IPS DF 4.7 (cell line): ENCODE measurements around the gene SLC6A8.

Experiments used
- DNase-seq: peaks from one replicate; pipeline ENCODE4 v3.0.0-alpha.2; 2013; ENCODE audit warnings: low spot score; ENCODE audit errors: extremely low read depth

SLC6A8 gene

GRCh38 chrX:153687121-153688039 is at the start of gene SLC6A8:
TSS of gene SLC6A8 (plus strand) at chrX:153687926. CDS start at chrX:153688575, 649 bp downstream.
- no peak for DNase-seq

GRCh38 chrX:153638041-153638371 is 49.7 kb upstream of the SLC6A8 start:
- no peak for DNase-seq

GRCh38 chrX:153638436-153639176 is 49.1 kb upstream of the SLC6A8 start:
- no peak for DNase-seq

GRCh38 chrX:153639177-153640044 is 48.3 kb upstream of the SLC6A8 start:
- DNase-seq = no peak

- DNase-seq = no peak
Observed at GRCh38 chrX:153640045-153640686, 47.6 kb upstream of the SLC6A8 start.

- DNase-seq = no peak
Observed at GRCh38 chrX:153640736-153641575, 46.8 kb upstream of the SLC6A8 start.

GRCh38 chrX:153641627-153642026 is 46.1 kb upstream of the SLC6A8 start:
- DNase-seq = no peak

GRCh38 chrX:153642051-153642654 is 45.6 kb upstream of the SLC6A8 start:
- no peak for DNase-seq

GRCh38 chrX:153642655-153643430 is 44.9 kb upstream of the SLC6A8 start:
- no peak for DNase-seq

GRCh38 chrX:153643431-153644351 is 44.0 kb upstream of the SLC6A8 start:
- no peak for DNase-seq

- DNase-seq = no peak
Observed at GRCh38 chrX:153644356-153645125, 43.2 kb upstream of the SLC6A8 start.

GRCh38 chrX:153645151-153645550 is 42.6 kb upstream of the SLC6A8 start:
- DNase-seq = no peak

GRCh38 chrX:153645921-153646488 is 41.7 kb upstream of the SLC6A8 start:
- no peak for DNase-seq

GRCh38 chrX:153646620-153647373 is 40.9 kb upstream of the SLC6A8 start, which contains the start of gene DUSP9:
TSS of gene DUSP9 (plus strand) at chrX:153647203. CDS start at chrX:153647954, 751 bp downstream.
- DNase-seq = no peak

GRCh38 chrX:153647461-153648357 is 40.0 kb upstream of the SLC6A8 start:
- no peak for DNase-seq
